K562 (cell line): ENCODE data around the gene C10orf143. TPM values are rescaled to one million over a fixed set of nuclear protein-coding genes. Genes with fewer than 3 reads are reported as not detected.

Source experiments
- ATAC-seq: fragments of 200-7000 bp; cut with Tn5 transposase; 3 replicates; pipeline ENCODE4 v1.9.1; 2020; ENCODE audit warnings: moderate library complexity
- BruUV-seq: library from RNA; stranded (reverse); fragments of 400-500 nt; replicated peaks from 2 replicates; lab custom pipeline; 2021; lab: Mats Ljungman, UMichigan
- CTCF ChIA-PET: fragments of 300-600 bp; formaldehyde crosslinking; extraction: SDS; loops from one replicate; lab custom pipeline; 2021; ENCODE audit warnings: low intra/inter-chr PET ratio; lab: Yijun Ruan, JAX
- POLR2A ChIA-PET: fragments of 300-600, 350-650 bp; sonication (Branson Sonifier 250); formaldehyde crosslinking; extraction: SDS; loops from one replicate; lab custom pipeline; 2021; ENCODE audit warnings: antibody characterized with exemption, inconsistent platforms; lab: Yijun Ruan, JAX
- DNase-seq, 4 experiments: peaks; one replicate each; pipeline versions ENCODE4 v3.0.0 to v3.0.0-alpha.2; 2011 to 2018; ENCODE audit warnings: low spot score in 3 of 4, mixed read lengths in 3 of 4; ENCODE audit errors: extremely low read depth in 1 of 4
- FAIRE-seq: peaks from 2 replicates; lab custom pipeline; 2011; peaks lifted over from hg19 to GRCh38; lab: Jason Lieb, UNC
- H2AFZ ChIP-seq: 2 replicates; pipeline ENCODE4 v1.6.0; 2011; ENCODE audit warnings: low read depth, low read length, control low read depth, inconsistent platforms
- H3K27ac ChIP-seq: fragments of 200-600 bp; 3 replicates; pipeline ENCODE4 v1.8.0; 2011; ENCODE audit warnings: low read depth, mild to moderate bottlenecking, control low read depth, inconsistent platforms, low read length, moderate library complexity, mixed read lengths; ENCODE audit errors: extremely low read depth
- H3K27me3 ChIP-seq, 2 experiments: fragments of 300-600 bp in 1 of 2; 2 replicates in 1 of 2; 3 replicates in 1 of 2; pipeline versions ENCODE4 v1.6.0 to v1.8.0; 2011; ENCODE audit warnings: inconsistent platforms in 2 of 2, low read length in 2 of 2, mild to moderate bottlenecking in 1 of 2, mixed read lengths in 1 of 2, moderate library complexity in 1 of 2; ENCODE audit not compliant: control insufficient read depth in 2 of 2, insufficient read depth in 2 of 2
- H3K36me3 ChIP-seq: fragments of 300-600 bp; 3 replicates; pipeline ENCODE4 v1.8.0; 2011; ENCODE audit warnings: mild to moderate bottlenecking, low read length, inconsistent platforms; ENCODE audit not compliant: control insufficient read depth, insufficient read depth
- H3K4me1 ChIP-seq, 2 experiments: fragments of 200-600 bp in 1 of 2; replicated peaks in 1 of 2; 2 replicates in 1 of 2; 3 replicates in 1 of 2; pipeline versions ENCODE4 v1.5.1 to v1.8.0; 2011; ENCODE audit warnings: inconsistent platforms in 2 of 2, low read length in 2 of 2, mild to moderate bottlenecking in 1 of 2, mixed read lengths in 1 of 2, moderate library complexity in 1 of 2; ENCODE audit not compliant: control insufficient read depth in 2 of 2, insufficient read depth in 2 of 2
- H3K4me2 ChIP-seq: 2 replicates; pipeline ENCODE4 v1.6.1; 2011; ENCODE audit warnings: low read length, control low read depth, inconsistent platforms, mixed read lengths; ENCODE audit not compliant: insufficient read depth
- H3K4me3 ChIP-seq: fragments of 200-600 bp; sonication (generic), shearing (Covaris generic); 2 replicates; pipeline ENCODE4 v1.5.1; 2016; ENCODE audit warnings: control low read depth, inconsistent platforms
- H3K79me2 ChIP-seq: fragments of 200-600 bp; 3 replicates; pipeline ENCODE4 v1.8.0; 2011; ENCODE audit warnings: low read length, inconsistent platforms; ENCODE audit not compliant: control insufficient read depth, insufficient read depth
- H3K9ac ChIP-seq, 2 experiments: 2 replicates each; pipeline versions ENCODE4 v1.6.0 to v1.6.1; 2011; ENCODE audit warnings: low read depth in 2 of 2, low read length in 2 of 2, control low read depth in 1 of 2, inconsistent platforms in 1 of 2, mild to moderate bottlenecking in 1 of 2, mixed read lengths in 1 of 2; ENCODE audit not compliant: insufficient read depth in 1 of 2
- H3K9me1 ChIP-seq: one replicate; pipeline ENCODE4 v1.6.0; 2011; ENCODE audit warnings: inconsistent platforms, mild to moderate bottlenecking, low read length, moderate library complexity; ENCODE audit not compliant: control insufficient read depth, insufficient read depth
- H3K9me3 ChIP-seq: replicated peaks from 2 replicates; pipeline ENCODE4 v1.5.1; 2011; ENCODE audit warnings: low read depth, low read length, inconsistent platforms; ENCODE audit not compliant: control insufficient read depth, insufficient read depth
- H4K20me1 ChIP-seq: replicated peaks from 2 replicates; pipeline ENCODE4 v1.6.1; 2011; ENCODE audit warnings: low read length, inconsistent platforms, mixed read lengths; ENCODE audit not compliant: control insufficient read depth, insufficient read depth
- EZH2 ChIP-seq: IDR thresholded peaks from 2 replicates; pipeline ENCODE4 v1.6.1; 2012; ENCODE audit warnings: low read depth, mild to moderate bottlenecking, inconsistent platforms, low read length, borderline replicate concordance
- KAT8 ChIP-seq: fragments of 450-650 bp; IDR thresholded peaks from 2 replicates; pipeline ENCODE4 v1.6.1; 2016; ENCODE audit warnings: low read depth, mild to moderate bottlenecking
- SP2 ChIP-seq: IDR thresholded peaks from 2 replicates; pipeline ENCODE4 v1.6.1; 2011; ENCODE audit warnings: mild to moderate bottlenecking, low read depth, low read length, moderate library complexity; ENCODE audit not compliant: poor library complexity, severe bottlenecking; ENCODE audit errors: extremely low read depth
- THRAP3 ChIP-seq: fragments of 450-650 bp; IDR thresholded peaks from 2 replicates; pipeline ENCODE4 v1.6.1; 2016; ENCODE audit warnings: mild to moderate bottlenecking, inconsistent platforms, borderline replicate concordance
- ZBTB26 ChIP-seq: fragments of 450-650 bp; formaldehyde crosslinking; IDR thresholded peaks from 2 replicates; pipeline ENCODE4 v1.4.0; 2022; ENCODE audit warnings: missing genetic modification characterization
- ZKSCAN3 ChIP-seq: fragments of 250-450 bp; sonication (Bioruptor Pico); IDR thresholded peaks from 2 replicates; pipeline ENCODE4 v1.4.0; 2020
- ZNF699 ChIP-seq: fragments of 250-450 bp; sonication (Bioruptor Pico); IDR thresholded peaks from 2 replicates; pipeline ENCODE4 v1.8.0; 2021; ENCODE audit warnings: mild to moderate bottlenecking, moderate library complexity; ENCODE audit not compliant: insufficient replicate concordance
- WGBS: fragments of 100-300 bp; shearing (Covaris generic); methylation state at CpG from one replicate; pipeline ENCODE4 v1.1.6; 2016; ENCODE audit warnings: low coverage, mixed read lengths; ENCODE audit not compliant: insufficient coverage; ENCODE audit errors: missing lambda C conversion rate; 5-methylcytosine and 5-hydroxymethylcytosine counted together
- in situ Hi-C: fragments of 300-500 bp; cut with MboI; formaldehyde crosslinking; loops from 4 replicates; pipeline ENCODE4 v1.15.0; 2018; ENCODE audit warnings: inconsistent platforms, mixed read lengths
- intact Hi-C: fragments of 100-400 bp; cut with micrococcal nuclease; formaldehyde crosslinking; loops from 2 replicates; pipeline ENCODE4 v1.14.2; 2022
- polyA plus RNA-seq, 8 experiments: library from polyadenylated mRNA; depleted of rRNA in 4 of 8; stranded (reverse) in 5 of 8; unstranded in 3 of 8; fragments of >200 nt; fragmentation: Nextera tagmentation in 2 of 8; fragmentation: Illumina TruSeq in 1 of 8; extraction: Ambion mirVana in 2 of 8; extraction: Trizol in 1 of 8; gene quantifications; 2 replicates each; pipeline versions ENCODE4 v1.2.1 to v1.2.3, GENCODE V29; 2011 to 2014; ENCODE audit warnings: inconsistent platforms in 1 of 8, missing spikeins in 1 of 8
- total RNA-seq, 7 experiments: library from RNA; depleted of rRNA in 6 of 7; stranded (reverse); fragments of >200 nt in 6 of 7; fragmentation: Illumina TruSeq in 2 of 7; extraction: Trizol in 2 of 7; gene quantifications; 2 replicates each; pipeline versions ENCODE4 v1.2.1 to v1.2.3, GENCODE V29; 2011 to 2021; ENCODE audit warnings: low replicate concordance in 1 of 7

C10orf143 gene
- total and polyA plus RNA-seq, 9 of the 15 experiments (the other 6 are each of a cell fraction or from before 2014, with no cell fraction given): 0.07 to 0.42 (median 0.25) TPM; not detected in 2

DNA sequence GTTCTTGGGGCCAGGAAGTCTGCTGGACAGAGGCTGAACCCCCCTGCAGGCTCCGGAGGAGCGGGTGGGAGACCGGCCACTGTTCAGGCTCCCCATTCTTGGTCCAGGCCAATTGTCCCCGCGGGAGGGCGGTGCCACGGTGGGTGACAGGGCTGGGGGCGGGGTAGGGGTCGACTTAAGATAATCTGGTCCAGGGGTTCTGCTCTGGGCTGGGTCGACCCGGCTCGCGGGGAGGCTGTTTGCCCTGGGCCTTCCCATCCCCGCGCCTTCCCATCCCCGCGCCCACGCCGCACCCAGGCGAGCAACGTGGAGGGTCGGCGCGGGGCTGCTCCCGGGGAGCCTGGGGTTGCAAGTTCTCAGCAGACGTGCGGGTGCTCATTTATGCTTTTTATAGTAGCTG lies 18.3 kb upstream of the C10orf143 start:
- Histone ChIP-seq H3K36me3 (no peaks in the 10 kb centered on the region), H3K27ac (no peak overlapping the region), H4K20me1 (no peaks in the 10 kb centered on the region), H3K9me3 (no peaks in the 10 kb centered on the region), H3K79me2 (no peaks in the 10 kb centered on the region), H3K9me1 (no peaks in the 10 kb centered on the region), H3K27me3 (peaks cover 0 to 8% of the 10 kb centered on the region in 2 experiments; a peak in 1 of 5 replicates), H3K4me2 (no peak overlapping the region), H2AFZ (no peak overlapping the region), H3K9ac (no peak overlapping the region), H3K4me3 (no peak overlapping the region), H3K4me1 (peaks cover 0 to 5% of the 10 kb centered on the region in 2 experiments; a peak in 1 of 5 replicates)
- no peak for DNase-seq
- FAIRE-seq: no peak
- intact Hi-C loops: no loop called here
- ChIA-PET CTCF (no interaction called here), POLR2A (interaction anchor here (0.6 kb wide), 1 partner anchor 107 kb away, joined by 3 read pairs; no protein-coding TSS in a partner anchor)
- TF ChIP-seq EZH2: no peak
- no peak for TF ChIP-seq SP2
- no peak for TF ChIP-seq ZBTB26
- TF ChIP-seq KAT8: no peak
- no peak for TF ChIP-seq THRAP3
- TF ChIP-seq ZKSCAN3: no peak
- no peak for TF ChIP-seq ZNF699 (CRISPR knock-in tag)
- no peak for ATAC-seq
- BruUV-seq: no TSS peak
- WGBS: 57% methylated on average over 3 of the region's 27 CpGs
- in situ Hi-C loops: no loop called here
